ENCODE results near the gene SMARCD2. TPM values are rescaled to one million over a fixed set of nuclear protein-coding genes. Genes with fewer than 3 reads are reported as not detected.
"Not testable (repeated sequence)": the region's sequence is repeated elsewhere in the genome, so short reads cannot be mapped to it uniquely, and the experiment has no call there.

The SMARCD2 gene
- total RNA-seq: 18.8 TPM
- long read RNA-seq, transcript SMARCD2-203 (13 exons, 2,716 nt): major isoform, 22 of 28 reads
- long read RNA-seq, partial matches to known transcripts: 1 of 28 reads
- long read RNA-seq, other reads (novel, unspliced or antisense): 5 of 28 reads

DNA sequence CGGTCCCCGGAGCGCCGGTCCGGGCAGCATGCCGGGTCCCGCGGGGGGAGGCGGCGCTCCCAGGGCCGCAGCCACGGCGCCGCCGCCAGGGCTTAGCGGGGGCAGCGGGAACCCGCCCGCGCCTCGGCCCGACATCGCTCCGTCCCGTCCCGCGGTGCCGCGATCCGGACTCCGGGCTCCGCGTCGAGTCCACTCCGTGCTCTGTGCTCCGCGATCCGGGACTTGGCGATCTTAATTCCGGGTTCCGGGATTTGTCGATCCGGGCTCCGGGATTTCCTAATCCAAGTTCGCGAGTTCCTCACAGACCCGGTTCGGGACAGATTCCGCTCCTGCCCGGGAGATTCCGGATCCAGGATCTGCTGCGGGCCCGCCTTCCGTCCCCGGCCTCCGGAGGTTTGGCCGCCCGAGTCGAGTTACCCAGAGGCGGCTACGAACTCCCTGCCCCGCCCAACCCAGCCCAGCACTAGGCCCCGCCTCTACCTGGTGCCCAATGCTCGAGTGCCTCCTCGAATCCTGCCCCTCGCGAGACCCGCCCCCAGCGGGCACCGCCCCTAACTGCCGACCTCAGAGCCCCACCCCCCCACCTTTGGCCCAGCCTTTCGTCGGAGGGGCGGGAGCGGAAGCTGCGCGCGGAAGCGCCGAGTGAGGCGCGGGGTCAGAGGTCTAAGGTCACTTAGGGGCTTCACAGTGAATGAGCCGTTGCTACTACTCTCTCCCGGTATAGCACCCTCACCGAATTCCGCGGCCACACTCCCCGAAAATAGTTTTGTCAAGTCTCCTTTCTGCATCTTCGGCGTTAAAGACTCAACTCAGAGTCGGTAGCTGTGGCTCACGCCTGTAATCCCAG, at the start of gene SMARCD2:
Gene SMARCD2, minus strand, starts transcription at position 146 of the 847 bp plus-strand sequence. Its CDS starts 11 bp downstream, at position 135.
- DNase-seq (ENCODE audit: low spot score): peak; percentile 100
- intact Hi-C loops (cut with DNase I): loop anchor here (10.0 kb wide), 1 partner anchor 662 kb away; the partner anchor contains the start of genes CEP95 and DDX5

DNA sequence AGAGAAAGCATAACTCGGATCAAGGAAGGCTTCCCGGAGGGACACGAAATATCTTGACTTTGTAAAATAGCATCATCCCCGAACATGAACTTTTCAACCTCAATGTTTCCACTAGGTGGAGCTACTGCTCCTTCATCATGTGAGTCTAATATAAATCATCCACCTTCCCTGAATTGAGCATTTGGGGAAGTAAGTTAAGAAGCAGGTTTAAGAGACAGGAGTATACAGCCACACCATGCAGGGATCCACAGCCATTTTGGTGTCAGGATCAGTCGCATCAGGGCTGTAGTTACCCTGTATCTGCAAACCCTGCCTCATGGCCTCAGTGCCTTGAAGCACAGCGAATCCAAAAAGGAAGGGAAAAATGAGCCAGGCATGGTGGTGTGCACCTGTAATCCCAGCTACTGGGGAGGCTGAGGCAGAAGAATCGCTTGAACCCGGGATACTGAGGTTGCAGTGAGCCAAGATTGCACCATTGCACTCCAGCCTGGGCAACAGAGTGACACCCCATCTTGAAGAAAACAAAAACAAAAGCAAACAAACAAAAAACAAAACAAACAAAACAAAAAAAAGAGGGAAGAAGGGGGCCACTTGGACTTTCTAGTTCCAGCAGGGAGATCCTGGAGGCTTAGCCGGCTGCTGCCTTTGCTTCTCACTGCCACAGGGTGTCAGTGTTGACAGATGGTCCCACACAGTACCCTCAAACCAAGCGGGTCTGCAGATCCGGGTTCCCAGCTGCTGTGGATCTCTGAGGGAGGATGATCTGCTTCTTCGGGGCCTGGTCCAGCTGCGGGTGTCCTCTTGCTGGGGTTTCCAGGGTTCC, 46.8 kb upstream of the SMARCD2 start:
- DNase-seq (ENCODE audit: low spot score): peak; percentile 33
- intact Hi-C loops (cut with DNase I): not testable (repeated sequence)

DNA sequence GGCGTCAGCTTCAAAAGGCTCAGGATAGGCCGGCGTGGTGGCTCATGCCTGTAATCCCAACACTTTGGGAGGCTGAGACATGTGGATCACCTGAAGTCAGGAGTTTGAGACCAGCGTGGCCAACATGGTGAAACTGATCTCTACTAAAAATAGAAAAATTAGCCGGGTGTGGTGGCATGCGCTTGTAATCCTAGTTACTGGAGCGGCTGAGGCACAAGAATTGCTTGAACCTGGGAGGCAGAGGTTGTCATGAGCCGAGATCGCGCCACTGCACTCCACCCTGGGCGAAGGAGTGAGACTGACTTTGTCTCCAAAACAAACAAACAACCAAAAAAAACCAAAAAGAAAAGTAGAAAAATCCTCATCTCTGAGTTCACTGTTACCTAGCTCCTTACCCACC, 42.6 kb upstream of the SMARCD2 start:
- DNase-seq (ENCODE audit: low spot score); intact Hi-C loops (cut with DNase I): not testable (repeated sequence)

DNA sequence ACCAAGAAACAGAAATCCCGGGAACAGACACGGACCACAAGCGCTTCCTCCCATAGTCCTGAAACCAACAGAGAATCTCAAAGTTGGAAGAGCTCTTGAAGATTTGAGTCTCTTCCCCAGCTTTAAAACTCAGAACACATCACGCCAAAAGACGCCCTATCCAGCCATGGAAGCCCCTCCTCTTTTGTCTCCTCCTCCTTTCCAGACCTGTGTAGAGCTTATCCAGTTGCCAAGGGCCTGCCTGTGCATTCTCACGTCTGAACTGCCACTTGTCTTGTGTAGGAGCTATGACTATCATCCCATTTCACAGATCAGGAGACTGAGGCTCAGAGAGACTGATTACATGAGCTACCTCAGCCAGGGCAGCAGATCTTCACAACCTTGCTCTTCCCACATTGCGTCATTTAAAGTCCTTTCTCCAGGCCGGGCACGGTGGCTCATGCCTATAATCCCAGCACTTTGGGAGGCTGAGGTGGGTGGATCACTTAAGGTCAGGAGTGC, 40.2 kb upstream of the SMARCD2 start:
- DNase-seq (ENCODE audit: low spot score); intact Hi-C loops (cut with DNase I): not testable (repeated sequence)

DNA sequence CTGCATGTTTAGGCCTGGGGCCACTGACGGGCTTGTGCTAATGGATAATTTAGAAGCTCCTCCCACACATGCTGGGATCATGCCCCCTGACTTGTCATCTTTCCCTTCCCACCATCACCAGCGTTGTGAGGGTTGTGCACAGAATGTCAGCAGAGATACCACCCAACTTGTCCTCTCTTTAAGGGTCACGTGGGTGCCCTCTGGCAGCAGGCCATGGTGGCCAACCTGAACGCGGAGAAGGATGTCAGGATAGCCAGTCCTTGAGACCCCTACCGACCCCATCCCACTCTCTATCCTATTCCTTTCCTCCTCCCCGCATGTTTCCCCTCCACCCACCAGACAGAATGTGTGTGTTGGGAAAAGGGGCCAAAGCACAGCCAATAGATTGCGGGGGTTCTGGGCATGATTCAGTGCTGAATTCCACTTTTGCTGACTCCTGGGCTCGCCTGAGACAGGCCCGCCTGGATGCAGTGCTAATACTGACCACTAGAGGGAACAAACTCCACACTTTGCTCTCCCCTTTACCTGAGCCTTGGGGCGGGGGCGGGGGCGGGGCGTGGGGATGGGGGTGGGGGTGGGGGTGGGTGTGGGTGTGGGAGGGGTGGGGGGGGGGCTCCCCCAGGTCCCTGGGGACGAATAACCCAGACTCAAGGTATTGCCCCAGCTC, 39.6 kb upstream of the SMARCD2 start, which contains the start of gene GH2:
Gene GH2, minus strand, starts transcription at position 10 of the 667 bp plus-strand sequence. CDS start 143 bp downstream, outside the sequence.
- intact Hi-C loops (cut with DNase I): no loop called here

DNA sequence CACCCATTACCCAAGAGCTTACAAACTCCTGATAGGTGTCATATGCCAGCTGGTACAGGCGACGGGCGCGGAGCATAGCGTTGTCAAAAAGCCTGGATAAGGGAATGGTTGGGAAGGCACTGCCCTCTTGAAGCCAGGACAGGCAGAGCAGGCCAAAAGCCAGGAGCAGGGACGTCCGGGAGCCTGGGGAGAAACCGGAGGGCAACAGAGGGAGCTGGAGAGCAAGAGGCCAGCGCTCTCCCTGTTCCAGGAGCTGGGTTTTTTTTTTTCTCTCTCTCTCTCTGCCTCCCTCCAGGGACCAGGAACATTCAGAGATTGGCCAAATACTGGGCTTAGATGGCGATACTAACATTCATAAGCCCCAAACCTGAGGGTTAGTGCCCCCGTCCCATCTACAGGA, 38.9 kb upstream of the SMARCD2 start:
- intact Hi-C loops (cut with DNase I); DNase-seq (ENCODE audit: low spot score): not testable (repeated sequence)

More for the DNA sequence above, 39.6 kb upstream of the SMARCD2 start, which contains the start of gene GH2:
- no peak for DNase-seq (ENCODE audit: low spot score)

DNA sequence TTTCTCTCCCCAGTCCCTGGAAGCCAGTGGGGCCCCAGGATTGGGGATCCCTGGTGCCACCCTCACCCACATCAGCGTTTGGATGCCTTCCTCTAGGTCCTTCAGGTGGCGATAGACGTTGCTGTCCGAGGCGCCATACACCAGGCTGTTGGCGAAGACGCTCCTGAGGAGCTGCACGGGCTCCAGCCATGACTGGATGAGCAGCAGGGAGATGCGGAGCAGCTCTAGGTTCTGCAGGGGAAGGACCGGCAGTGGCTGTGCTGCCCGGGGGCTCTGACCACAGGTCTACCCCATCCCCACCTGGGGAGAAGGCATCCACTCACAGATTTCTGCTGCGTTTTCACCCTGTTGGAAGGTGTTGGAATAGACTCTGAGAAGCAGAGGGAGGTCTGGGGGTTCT, 38.2 kb upstream of the SMARCD2 start:
- intact Hi-C loops (cut with DNase I): no loop called here
- DNase-seq (ENCODE audit: low spot score): no peak

DNA sequence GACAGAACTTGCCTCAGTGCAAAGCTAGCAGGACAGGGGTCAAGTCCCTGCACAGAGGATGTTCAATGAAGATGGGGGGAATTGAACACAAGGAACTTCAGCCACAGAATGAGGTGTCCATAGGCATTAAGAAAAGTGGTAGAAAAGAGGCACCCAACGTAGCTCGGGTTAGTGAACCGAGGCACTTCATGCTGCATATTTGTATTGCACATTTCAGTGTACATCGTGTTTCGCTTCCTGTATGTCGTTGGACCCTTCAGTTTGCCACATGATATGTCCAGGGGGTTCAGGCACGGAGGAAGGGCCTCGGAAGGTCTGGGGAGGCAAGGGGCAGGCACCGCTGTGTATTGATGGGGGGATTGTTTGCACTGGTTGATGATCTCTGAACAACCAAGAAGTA, 35.9 kb upstream of the SMARCD2 start:
- intact Hi-C loops (cut with DNase I); DNase-seq (ENCODE audit: low spot score): not testable (repeated sequence)

DNA sequence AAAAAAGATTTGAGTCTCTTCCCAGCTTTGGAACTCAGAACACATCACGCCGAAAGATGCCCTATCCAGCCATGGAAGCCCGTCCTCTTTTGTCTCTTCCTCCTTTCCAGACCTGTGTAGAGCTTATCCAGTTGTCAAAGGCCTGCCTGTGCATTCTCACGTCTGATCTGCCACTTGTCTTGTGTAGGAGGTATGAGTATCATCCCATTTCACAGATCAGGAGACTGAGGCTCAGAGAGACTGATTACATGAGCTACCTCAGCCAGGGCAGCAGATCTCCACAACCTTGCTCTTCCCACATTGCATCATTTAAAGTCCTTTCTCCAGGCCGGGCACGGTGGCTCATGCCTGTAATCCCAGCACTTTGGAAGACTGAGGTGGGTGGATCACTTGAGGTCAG, 32.2 kb upstream of the SMARCD2 start:
- DNase-seq (ENCODE audit: low spot score); intact Hi-C loops (cut with DNase I): not testable (repeated sequence)

DNA sequence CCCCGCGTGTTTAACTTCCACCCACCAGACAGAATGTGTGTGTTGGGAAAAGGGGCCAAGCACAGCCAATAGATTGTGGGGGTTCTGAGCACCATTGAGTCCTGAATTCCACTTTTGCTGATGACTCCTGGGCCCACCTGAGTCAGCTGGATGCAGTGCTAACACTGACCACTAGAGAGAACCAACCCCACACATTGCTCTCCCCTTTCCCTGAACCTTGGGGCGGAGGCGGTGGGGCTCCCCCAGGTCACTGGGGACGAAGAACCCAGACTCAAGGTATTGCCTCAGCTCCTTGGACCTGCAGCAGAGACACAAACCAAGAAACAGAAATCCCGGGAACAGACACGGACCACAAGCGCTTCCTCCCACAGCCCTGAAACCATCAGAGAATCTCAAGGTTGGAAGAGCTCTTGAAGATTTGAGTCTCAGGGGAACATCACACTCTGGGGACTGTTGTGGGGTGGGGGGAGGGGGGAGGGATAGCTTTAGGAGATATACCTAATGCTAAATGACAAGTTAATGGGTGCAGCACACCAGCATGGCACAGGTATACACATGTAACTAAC, 31.7 kb upstream of the SMARCD2 start:
- DNase-seq (ENCODE audit: low spot score); intact Hi-C loops (cut with DNase I): not testable (repeated sequence)

DNA sequence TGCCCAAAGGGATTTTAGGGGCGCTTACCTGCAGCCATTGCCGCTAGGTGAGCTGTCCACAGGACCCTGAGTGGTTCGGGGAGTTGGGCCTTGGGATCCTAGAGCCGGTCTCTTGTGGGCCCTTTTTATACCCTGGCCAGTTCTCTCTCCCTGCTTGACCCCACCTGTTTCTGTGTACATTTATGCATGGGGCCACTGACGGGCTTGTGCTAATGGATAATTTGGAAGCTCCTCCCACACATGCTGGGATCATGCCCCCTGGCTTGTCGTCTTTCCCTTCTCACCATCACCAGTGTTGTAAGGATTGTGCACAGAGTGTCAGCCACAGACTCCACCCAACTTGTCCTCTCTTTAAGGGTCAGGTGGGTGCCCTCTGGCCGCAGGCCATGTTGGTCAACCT, 31.1 kb upstream of the SMARCD2 start, which contains the start of gene CSH2:
Gene CSH2, minus strand, starts transcription at position 101 of the 400 bp plus-strand sequence. Its CDS starts 63 bp downstream, at position 38.
- DNase-seq (ENCODE audit: low spot score); intact Hi-C loops (cut with DNase I): not testable (repeated sequence)

DNA sequence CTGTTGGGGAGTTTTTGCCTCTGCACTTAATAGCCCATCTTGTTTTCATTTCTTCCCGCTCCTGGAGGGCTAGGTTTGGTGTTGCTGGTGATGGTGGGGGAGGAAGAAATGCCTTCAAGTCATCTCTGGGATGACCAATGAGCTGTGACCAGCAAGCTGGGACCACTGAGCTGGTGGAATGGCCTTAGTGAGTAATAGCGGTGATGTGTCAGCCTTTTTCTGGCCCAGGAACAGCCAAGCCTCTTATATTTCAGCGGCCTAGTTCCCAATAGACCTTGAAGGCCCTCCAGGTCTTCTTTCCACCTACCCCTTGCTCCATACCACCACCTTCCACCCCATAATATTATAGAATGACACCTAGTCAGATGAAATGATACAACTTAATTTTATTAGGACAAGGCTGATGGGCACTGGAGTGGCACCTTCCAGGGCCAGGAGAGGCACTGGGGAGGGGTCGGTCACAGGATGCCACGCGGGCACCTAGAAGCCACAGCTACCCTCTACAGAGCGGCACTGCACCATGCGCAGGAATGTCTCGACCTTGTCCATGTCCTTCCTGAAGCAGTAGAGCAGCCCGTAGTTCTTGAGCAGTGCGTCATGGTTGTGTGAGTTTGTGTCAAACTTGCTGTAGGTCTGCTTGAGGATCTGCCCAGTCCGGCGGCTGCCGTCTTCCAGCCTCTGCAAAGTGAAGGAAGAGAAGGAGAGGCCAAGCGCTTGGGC, 29.3 kb upstream of the SMARCD2 start:
- DNase-seq (ENCODE audit: low spot score); intact Hi-C loops (cut with DNase I): not testable (repeated sequence)

DNA sequence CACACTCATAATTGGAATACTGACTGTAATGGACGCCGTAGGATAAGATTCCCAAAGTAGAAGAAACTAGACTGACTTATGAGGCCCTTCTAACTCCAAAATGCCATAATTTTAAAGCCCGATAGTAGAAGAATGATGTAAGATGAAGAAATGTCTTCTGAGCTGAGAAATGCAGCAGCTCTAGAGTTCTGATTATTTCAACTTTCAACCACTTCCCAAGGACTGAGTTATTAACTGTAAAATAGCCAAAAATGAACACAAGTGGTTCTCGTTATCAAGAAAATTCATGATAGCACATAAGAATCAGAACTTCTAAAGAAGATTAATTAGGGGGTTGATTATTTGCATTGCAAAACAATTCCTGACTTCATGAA, 27.8 kb upstream of the SMARCD2 start:
- DNase-seq (ENCODE audit: low spot score); intact Hi-C loops (cut with DNase I): not testable (repeated sequence)

DNA sequence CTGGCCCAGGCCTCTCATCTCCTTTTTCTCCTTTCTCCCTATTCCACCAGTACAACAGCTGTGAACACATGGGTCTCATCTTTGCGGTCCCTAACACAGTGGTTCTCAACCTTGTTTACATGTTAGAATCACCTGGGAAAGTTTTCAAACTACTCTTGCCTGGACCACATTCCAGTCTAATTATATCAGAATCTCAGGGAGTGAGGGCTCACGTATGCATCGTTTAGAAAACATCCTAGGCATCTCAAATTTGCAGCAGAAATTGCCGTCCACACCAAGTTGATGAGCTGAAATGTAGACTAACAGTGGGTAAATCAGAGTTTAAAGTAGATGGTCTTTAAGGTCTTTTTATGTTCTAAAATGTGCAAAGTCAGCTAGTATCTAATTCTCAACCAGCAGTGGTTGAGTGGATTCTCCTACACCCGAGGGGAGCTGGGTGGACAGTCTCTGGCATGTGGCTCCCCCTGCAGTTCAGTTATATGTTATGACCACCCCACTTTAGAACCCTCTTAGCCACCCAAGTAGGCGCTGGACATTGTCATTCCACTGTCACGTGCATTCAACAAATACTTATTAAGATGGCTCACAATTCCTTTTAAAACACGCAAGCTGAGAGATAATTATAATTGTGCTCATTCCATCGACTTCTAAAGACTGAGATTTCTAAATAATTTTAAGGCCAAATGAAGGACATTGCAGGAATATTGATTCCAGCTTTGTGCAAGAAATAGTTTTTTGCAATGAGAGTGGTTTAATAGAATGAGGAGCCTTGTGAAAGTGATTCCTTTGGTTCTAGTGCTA, 27.2 kb upstream of the SMARCD2 start:
- intact Hi-C loops (cut with DNase I); DNase-seq (ENCODE audit: low spot score): not testable (repeated sequence)

DNA sequence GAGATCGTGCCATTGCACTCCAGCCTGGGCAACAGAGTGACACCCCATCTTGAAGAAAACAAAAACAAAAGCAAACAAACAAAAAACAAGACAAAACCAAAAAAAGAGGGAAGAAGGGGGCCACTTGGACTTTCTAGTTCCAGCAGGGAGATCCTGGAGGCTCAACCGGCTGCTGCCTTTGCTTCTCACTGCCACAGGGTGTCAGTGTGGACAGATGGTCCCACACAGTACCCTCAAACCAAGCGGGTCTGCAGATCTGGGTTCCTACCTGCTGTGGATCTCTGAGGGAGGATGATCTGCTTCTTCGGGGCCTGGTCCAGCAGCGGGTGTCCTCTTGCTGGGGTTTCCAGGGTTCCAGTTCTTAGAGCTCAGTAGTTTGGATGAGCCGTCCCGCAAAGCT, 24.1 kb upstream of the SMARCD2 start:
- intact Hi-C loops (cut with DNase I); DNase-seq (ENCODE audit: low spot score): not testable (repeated sequence)

DNA sequence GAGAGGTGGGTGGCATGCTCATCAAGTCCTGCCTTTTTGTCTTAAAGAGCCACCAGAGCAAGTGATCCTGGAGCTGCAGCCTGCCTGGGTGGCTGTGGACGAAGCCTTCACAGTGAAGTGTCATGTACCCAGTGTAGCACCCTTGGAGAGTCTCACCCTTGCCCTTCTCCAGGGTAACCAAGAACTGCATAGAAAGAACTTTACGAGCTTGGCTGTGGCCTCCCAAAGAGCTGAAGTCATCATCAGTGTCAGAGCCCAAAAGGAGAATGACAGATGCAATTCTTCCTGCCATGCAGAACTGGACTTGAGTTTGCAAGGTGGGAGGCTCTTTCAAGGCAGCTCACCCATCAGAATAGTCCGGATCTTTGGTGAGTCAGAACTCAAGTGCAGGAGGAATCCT, 16.8 kb upstream of the SMARCD2 start:
- DNase-seq (ENCODE audit: low spot score): no peak
- intact Hi-C loops (cut with DNase I): no loop called here

DNA sequence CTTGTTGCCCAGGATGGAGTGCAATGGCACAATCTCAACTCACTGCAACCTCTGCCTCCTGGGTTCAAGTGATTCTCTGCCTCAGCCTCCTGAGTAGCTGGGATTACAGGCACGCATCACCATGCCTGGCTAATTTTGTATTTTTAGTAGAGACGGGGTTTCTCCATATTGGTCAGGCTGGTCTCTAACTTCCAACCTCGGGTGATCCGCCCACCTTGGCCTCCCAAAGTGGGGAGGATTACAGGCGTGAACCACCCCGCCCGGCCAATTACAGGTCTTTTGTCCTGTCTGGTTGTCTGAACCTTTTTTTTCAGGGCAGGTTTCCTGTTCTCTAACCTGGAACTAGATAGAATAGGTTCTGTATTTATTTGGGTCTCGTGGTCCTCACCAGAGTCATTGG, 13.9 kb upstream of the SMARCD2 start:
- DNase-seq (ENCODE audit: low spot score): not testable (repeated sequence)

More for the DNA sequence above, 13.9 kb upstream of the SMARCD2 start:
- intact Hi-C loops (cut with DNase I): not testable (repeated sequence)
